Central memory CD8-positive, alpha-beta T cell (primary cell): ENCODE data around the gene SH2D2A.

Source experiments
- ATAC-seq: fragments of 150-1000 bp; cut with Tn5 transposase; replicated peaks from 2 replicates; pipeline ENCODE4 v1.10.0; 2022; ENCODE audit warnings: mild to moderate bottlenecking, moderate FRiP score, moderate number of reproducible peaks; ENCODE audit not compliant: poor library complexity, severe bottlenecking; ENCODE audit errors: extremely low read depth
- DNase-seq, 2 donors: peaks; one replicate each; pipeline ENCODE4 v3.0.0; 2021; ENCODE audit warnings: low spot score in 2 of 2
- H3K27ac Mint-ChIP-seq: one replicate; pipeline ENCODE4 v1.8.0; 2022; ENCODE audit warnings: low read depth, mild to moderate bottlenecking, moderate library complexity, mixed read lengths
- H3K27me3 Mint-ChIP-seq: one replicate; pipeline ENCODE4 v1.8.0; 2022; ENCODE audit warnings: mixed read lengths
- H3K36me3 Mint-ChIP-seq: one replicate; pipeline ENCODE4 v1.8.0; 2022; ENCODE audit warnings: mild to moderate bottlenecking, moderate library complexity, mixed read lengths; ENCODE audit not compliant: insufficient read depth
- H3K4me1 Mint-ChIP-seq: one replicate; pipeline ENCODE4 v1.8.0; 2022; ENCODE audit warnings: mixed read lengths
- H3K4me3 Mint-ChIP-seq: one replicate; pipeline ENCODE4 v1.8.0; 2022; ENCODE audit warnings: mild to moderate bottlenecking, moderate library complexity, mixed read lengths
- H3K9me3 Mint-ChIP-seq: one replicate; pipeline ENCODE4 v1.8.0; 2022; ENCODE audit warnings: mixed read lengths

The SH2D2A gene

GRCh38 chr1:156845055-156845952 is 28.7 kb upstream of the SH2D2A start:
- Mint-ChIP-seq H3K4me3 (peak overlapping the region; percentile 48), H3K27ac (no peak overlapping the region), H3K4me1 (peaks cover 30% of the 10 kb centered on the region), H3K9me3 (no peaks in the 10 kb centered on the region), H3K36me3 (peaks cover 6% of the 10 kb centered on the region), H3K27me3 (peaks cover 70% of the 10 kb centered on the region)
- DNase-seq (no peak), ATAC-seq (no peak)

GRCh38 chr1:156844638-156845037 is 28.0 kb upstream of the SH2D2A start:
- H3K27me3 Mint-ChIP-seq = peaks cover 77% of the 10 kb centered on the region
- peak overlapping the region; percentile 48 for H3K4me3 Mint-ChIP-seq
- no peak for ATAC-seq
- peaks cover 8% of the 10 kb centered on the region for H3K36me3 Mint-ChIP-seq
- DNase-seq = no peak
- peaks cover 30% of the 10 kb centered on the region for H3K4me1 Mint-ChIP-seq
- H3K9me3 Mint-ChIP-seq = no peaks in the 10 kb centered on the region
- no peak overlapping the region for H3K27ac Mint-ChIP-seq

GRCh38 chr1:156844102-156844501 is 27.5 kb upstream of the SH2D2A start:
- ATAC-seq (no peak), DNase-seq (no peak)
- Mint-ChIP-seq H3K27ac (no peak overlapping the region), H3K4me1 (peaks cover 29% of the 10 kb centered on the region), H3K4me3 (no peak overlapping the region), H3K27me3 (peaks cover 80% of the 10 kb centered on the region), H3K36me3 (peaks cover 9% of the 10 kb centered on the region), H3K9me3 (no peaks in the 10 kb centered on the region)

- Mint-ChIP-seq H3K27ac (no peak overlapping the region), H3K9me3 (no peaks in the 10 kb centered on the region), H3K36me3 (peaks cover 6% of the 10 kb centered on the region)
Measured at GRCh38 chr1:156842618-156843300, 26.1 kb upstream of the SH2D2A start.

GRCh38 chr1:156841295-156841855 is 24.7 kb upstream of the SH2D2A start:
- DNase-seq = no peak
- peaks cover 76% of the 10 kb centered on the region for H3K27me3 Mint-ChIP-seq
- H3K4me1 Mint-ChIP-seq = peaks cover 20% of the 10 kb centered on the region
- H3K9me3 Mint-ChIP-seq = no peaks in the 10 kb centered on the region
- peaks cover 6% of the 10 kb centered on the region for H3K36me3 Mint-ChIP-seq
- ATAC-seq = no peak
- H3K27ac Mint-ChIP-seq = no peak overlapping the region
- H3K4me3 Mint-ChIP-seq = no peak overlapping the region

More at GRCh38 chr1:156842618-156843300, 26.1 kb upstream of the SH2D2A start:
- no peak overlapping the region for H3K4me3 Mint-ChIP-seq
- peaks cover 24% of the 10 kb centered on the region for H3K4me1 Mint-ChIP-seq
- DNase-seq (no peak), ATAC-seq (no peak)
- peaks cover 88% of the 10 kb centered on the region for H3K27me3 Mint-ChIP-seq

GRCh38 chr1:156840898-156841279 is 24.2 kb upstream of the SH2D2A start:
- ATAC-seq = no peak
- Mint-ChIP-seq H3K27me3 (peaks cover 72% of the 10 kb centered on the region), H3K4me1 (peaks cover 25% of the 10 kb centered on the region)

GRCh38 chr1:156840186-156840897 is 23.7 kb upstream of the SH2D2A start:
- no peak overlapping the region for H3K27ac Mint-ChIP-seq
- no peaks in the 10 kb centered on the region for H3K9me3 Mint-ChIP-seq
- ATAC-seq = no peak
- H3K4me1 Mint-ChIP-seq = peaks cover 26% of the 10 kb centered on the region
- H3K4me3 Mint-ChIP-seq = no peak overlapping the region
- DNase-seq = no peak
- peaks cover 66% of the 10 kb centered on the region for H3K27me3 Mint-ChIP-seq
- H3K36me3 Mint-ChIP-seq = peaks cover 4% of the 10 kb centered on the region

More at GRCh38 chr1:156840898-156841279, 24.2 kb upstream of the SH2D2A start:
- no peak overlapping the region for H3K27ac Mint-ChIP-seq
- H3K9me3 Mint-ChIP-seq = no peaks in the 10 kb centered on the region
- peaks cover 6% of the 10 kb centered on the region for H3K36me3 Mint-ChIP-seq
- H3K4me3 Mint-ChIP-seq = no peak overlapping the region
- no peak for DNase-seq

- Mint-ChIP-seq H3K9me3 (no peaks in the 10 kb centered on the region), H3K27me3 (peaks cover 58% of the 10 kb centered on the region)
Measured at GRCh38 chr1:156839426-156840109, 22.9 kb upstream of the SH2D2A start.

GRCh38 chr1:156838972-156839371 is 22.3 kb upstream of the SH2D2A start:
- Mint-ChIP-seq H3K4me3 (no peak overlapping the region), H3K4me1 (peaks cover 23% of the 10 kb centered on the region), H3K9me3 (no peaks in the 10 kb centered on the region), H3K27me3 (peaks cover 52% of the 10 kb centered on the region), H3K27ac (peak overlapping the region; percentile 71), H3K36me3 (peaks cover 4% of the 10 kb centered on the region)
- ATAC-seq = peak; percentile 43
- DNase-seq = peak in 1 of 2 donors; percentile 34

More at GRCh38 chr1:156839426-156840109, 22.9 kb upstream of the SH2D2A start:
- Mint-ChIP-seq H3K4me1 (peaks cover 24% of the 10 kb centered on the region), H3K4me3 (no peak overlapping the region), H3K36me3 (peaks cover 4% of the 10 kb centered on the region), H3K27ac (no peak overlapping the region)
- ATAC-seq (no peak), DNase-seq (no peak)

- H3K36me3 Mint-ChIP-seq = peaks cover 4% of the 10 kb centered on the region
- H3K9me3 Mint-ChIP-seq = no peaks in the 10 kb centered on the region
- peaks cover 32% of the 10 kb centered on the region for H3K27me3 Mint-ChIP-seq
- H3K4me1 Mint-ChIP-seq = peaks cover 31% of the 10 kb centered on the region
- H3K27ac Mint-ChIP-seq = no peak overlapping the region
- H3K4me3 Mint-ChIP-seq = no peak overlapping the region
- DNase-seq = no peak
- no peak for ATAC-seq
Measured at GRCh38 chr1:156836892-156837291, 20.2 kb upstream of the SH2D2A start.

- peaks cover 29% of the 10 kb centered on the region for H3K27me3 Mint-ChIP-seq
- H3K4me3 Mint-ChIP-seq = no peak overlapping the region
- DNase-seq = no peak
- peaks cover 4% of the 10 kb centered on the region for H3K36me3 Mint-ChIP-seq
- peak; percentile 65 for ATAC-seq
- H3K9me3 Mint-ChIP-seq = no peaks in the 10 kb centered on the region
- peaks cover 31% of the 10 kb centered on the region for H3K4me1 Mint-ChIP-seq
- peak overlapping the region; percentile 96 for H3K27ac Mint-ChIP-seq
Measured at GRCh38 chr1:156836041-156836654, 19.5 kb upstream of the SH2D2A start.
